ENCODE data around the gene SPINK13.

Gene SPINK13

GRCh38 chr5:148237785-148238417 lies 30.7 kb upstream of the SPINK13 start:
- no peak overlapping the region for H3K27ac ChIP-seq (ENCODE audit: low read depth, low read length, poor library complexity, severe bottlenecking)
- no peaks in the 10 kb centered on the region for H3K79me2 ChIP-seq (ENCODE audit: insufficient read depth, low read length)
- TF ChIP-seq EZH2 (IDR thresholded peaks at IDR 0.05; ENCODE audit: borderline replicate concordance, low read length), result no peak
- TF ChIP-seq CTCF (IDR thresholded peaks at IDR 0.05; ENCODE audit: low read length), result no peak
- no peaks in the 10 kb centered on the region for H3F3A ChIP-seq (ENCODE audit: insufficient read depth, low read length)
- no peaks in the 10 kb centered on the region for H3K9me2 ChIP-seq (ENCODE audit: low read depth, low read length)
- H3K9me3 ChIP-seq (ENCODE audit: low read length), result no peaks in the 10 kb centered on the region
- no peak overlapping the region for H2AFZ ChIP-seq (ENCODE audit: low read length)
- H3K36me3 ChIP-seq (ENCODE audit: insufficient read depth, low read length), result no peaks in the 10 kb centered on the region
- H4K20me1 ChIP-seq (ENCODE audit: insufficient read depth, low read length), result no peaks in the 10 kb centered on the region
- no peak overlapping the region for H3K4me2 ChIP-seq (ENCODE audit: low read length)
- H3K27me3 ChIP-seq (ENCODE audit: insufficient read depth, low read length), result no peaks in the 10 kb centered on the region
- H3K4me3 ChIP-seq (ENCODE audit: low read depth, low read length, poor library complexity, severe bottlenecking), result no peak overlapping the region
- no peaks in the 10 kb centered on the region for H3K4me1 ChIP-seq (ENCODE audit: insufficient read depth, low read length, severe bottlenecking)
- H3K9ac ChIP-seq (ENCODE audit: low read length), result no peak overlapping the region

GRCh38 chr5:148238418-148238794 lies 30.2 kb upstream of the SPINK13 start, which contains the start of gene MARCOL:
Gene MARCOL (plus strand): TSS chr5:148238525. CDS start chr5:148238598, 73 bp downstream.
- no peaks in the 10 kb centered on the region for H4K20me1 ChIP-seq (ENCODE audit: insufficient read depth, low read length)
- H2AFZ ChIP-seq (ENCODE audit: low read length), result no peak within 1 kb of the TSS
- H3K79me2 ChIP-seq (ENCODE audit: insufficient read depth, low read length), result no peaks in the 10 kb centered on the region
- H3F3A ChIP-seq (ENCODE audit: insufficient read depth, low read length), result no peaks in the 10 kb centered on the region
- no peaks in the 10 kb centered on the region for H3K27me3 ChIP-seq (ENCODE audit: insufficient read depth, low read length)
- H3K27ac ChIP-seq (ENCODE audit: low read depth, low read length, poor library complexity, severe bottlenecking), result no peak within 1 kb of the TSS
- no peaks in the 10 kb centered on the region for H3K36me3 ChIP-seq (ENCODE audit: insufficient read depth, low read length)
- TF ChIP-seq CTCF (IDR thresholded peaks at IDR 0.05; ENCODE audit: low read length), result no peak
- no peak for TF ChIP-seq EZH2 (IDR thresholded peaks at IDR 0.05; ENCODE audit: borderline replicate concordance, low read length)
- H3K9me2 ChIP-seq (ENCODE audit: low read depth, low read length), result no peaks in the 10 kb centered on the region
- no peak within 1 kb of the TSS for H3K4me3 ChIP-seq (ENCODE audit: low read depth, low read length, poor library complexity, severe bottlenecking)
- no peak within 1 kb of the TSS for H3K9ac ChIP-seq (ENCODE audit: low read length)
- no peaks in the 10 kb centered on the region for H3K9me3 ChIP-seq (ENCODE audit: low read length)
- H3K4me2 ChIP-seq (ENCODE audit: low read length), result no peak within 1 kb of the TSS
- H3K4me1 ChIP-seq (ENCODE audit: insufficient read depth, low read length, severe bottlenecking), result no peaks in the 10 kb centered on the region

GRCh38 chr5:148248894-148249293 lies 19.7 kb upstream of the SPINK13 start:
- no peaks in the 10 kb centered on the region for H3K9me2 ChIP-seq (ENCODE audit: low read depth, low read length)
- H3K27me3 ChIP-seq (ENCODE audit: insufficient read depth, low read length), result no peaks in the 10 kb centered on the region
- H3K4me2 ChIP-seq (ENCODE audit: low read length), result no peak overlapping the region
- no peak overlapping the region for H3K27ac ChIP-seq (ENCODE audit: low read depth, low read length, poor library complexity, severe bottlenecking)
- no peaks in the 10 kb centered on the region for H3K79me2 ChIP-seq (ENCODE audit: insufficient read depth, low read length)
- H3K4me1 ChIP-seq (ENCODE audit: insufficient read depth, low read length, severe bottlenecking), result no peaks in the 10 kb centered on the region
- H3K9me3 ChIP-seq (ENCODE audit: low read length), result no peaks in the 10 kb centered on the region
- H3K9ac ChIP-seq (ENCODE audit: low read length), result no peak overlapping the region
- H3K4me3 ChIP-seq (ENCODE audit: low read depth, low read length, poor library complexity, severe bottlenecking), result no peak overlapping the region
- H4K20me1 ChIP-seq (ENCODE audit: insufficient read depth, low read length), result no peaks in the 10 kb centered on the region
- no peak overlapping the region for H2AFZ ChIP-seq (ENCODE audit: low read length)
- no peaks in the 10 kb centered on the region for H3F3A ChIP-seq (ENCODE audit: insufficient read depth, low read length)
- no peak for TF ChIP-seq CTCF (IDR thresholded peaks at IDR 0.05; ENCODE audit: low read length)
- no peaks in the 10 kb centered on the region for H3K36me3 ChIP-seq (ENCODE audit: insufficient read depth, low read length)

All from OCI-LY1 (cell line).